ENCODE results near the gene ARHGEF26. TPM values are rescaled to one million over a fixed set of nuclear protein-coding genes. Genes with fewer than 3 reads are reported as not detected.

ARHGEF26 gene
- polyA plus RNA-seq, 1 donor from 2014 or later: 0.11 TPM

DNA sequence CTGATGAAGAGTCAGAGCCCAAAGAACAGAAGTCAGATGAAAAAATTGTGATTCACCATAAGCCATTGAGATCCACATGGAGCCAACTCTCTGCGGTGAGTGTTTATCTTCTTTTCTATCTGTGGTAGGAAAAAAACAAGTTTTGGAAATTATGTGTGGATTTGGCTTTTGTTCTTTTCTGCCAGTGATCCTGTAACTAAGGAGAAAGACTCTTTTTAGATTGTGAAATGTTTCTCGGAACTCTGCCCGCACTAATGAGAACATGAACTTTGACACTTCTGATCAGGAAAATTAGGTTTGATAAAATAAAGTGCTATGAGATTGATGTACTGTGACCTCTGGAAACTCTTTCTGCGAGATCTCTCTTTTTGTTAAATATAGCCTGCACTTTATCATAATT, 8.4 kb downstream of the ARHGEF26 start:
- no peak overlapping the region for H3K27ac Mint-ChIP-seq
- H3K4me3 Mint-ChIP-seq: no peak overlapping the region
- no peaks in the 10 kb centered on the region for H3K4me1 Mint-ChIP-seq
- H3K36me3 Mint-ChIP-seq: no peaks in the 10 kb centered on the region
- H3K27me3 Mint-ChIP-seq: peaks cover 7% of the 10 kb centered on the region
- H3K9me3 Mint-ChIP-seq: no peaks in the 10 kb centered on the region

DNA sequence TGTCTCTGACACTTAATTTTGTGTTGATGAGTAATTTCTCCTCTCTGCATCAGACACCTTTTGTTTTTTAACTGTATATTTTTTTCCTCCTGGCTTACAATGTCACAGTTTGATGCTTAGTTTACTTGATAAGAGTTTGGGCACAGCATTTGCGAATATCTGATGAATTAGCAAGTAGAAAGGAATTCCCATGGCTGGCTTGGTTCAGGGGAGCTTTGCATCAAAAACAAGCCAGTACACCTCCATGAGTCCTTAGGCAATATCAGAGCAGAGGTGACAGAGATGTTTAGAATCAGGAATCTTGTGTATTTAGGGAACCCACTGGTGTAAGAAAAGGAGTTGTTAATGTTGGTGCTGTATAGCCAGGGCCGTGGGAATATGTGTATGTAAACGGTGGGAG, 9.3 kb downstream of the ARHGEF26 start:
- no peaks in the 10 kb centered on the region for H3K9me3 Mint-ChIP-seq
- no peak overlapping the region for H3K4me3 Mint-ChIP-seq
- no peaks in the 10 kb centered on the region for H3K36me3 Mint-ChIP-seq
- H3K4me1 Mint-ChIP-seq: no peaks in the 10 kb centered on the region
- no peak overlapping the region for H3K27ac Mint-ChIP-seq
- peaks cover 4% of the 10 kb centered on the region for H3K27me3 Mint-ChIP-seq

DNA sequence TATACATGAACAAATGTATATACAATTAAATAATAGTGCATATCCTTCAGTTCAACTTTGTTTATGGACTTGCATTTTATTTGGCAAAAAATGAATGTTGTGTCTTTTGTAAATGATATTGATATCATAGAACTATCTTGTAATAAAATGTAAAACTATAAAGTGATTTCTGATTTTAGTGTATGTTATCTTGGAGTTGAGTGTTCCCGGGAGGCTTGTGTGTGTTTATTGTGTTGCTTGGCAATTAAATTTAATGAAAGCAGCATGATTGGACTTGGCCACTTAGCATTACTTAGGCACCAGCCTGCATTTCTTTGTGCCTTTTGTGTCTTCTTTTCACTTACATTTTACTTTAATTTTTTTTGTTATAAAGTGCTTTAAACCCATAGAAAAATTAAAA, 10.6 kb downstream of the ARHGEF26 start:
- no peaks in the 10 kb centered on the region for H3K9me3 Mint-ChIP-seq
- H3K27me3 Mint-ChIP-seq: peaks cover 4% of the 10 kb centered on the region
- no peaks in the 10 kb centered on the region for H3K36me3 Mint-ChIP-seq
- no peak overlapping the region for H3K4me3 Mint-ChIP-seq
- H3K4me1 Mint-ChIP-seq: no peaks in the 10 kb centered on the region
- H3K27ac Mint-ChIP-seq: no peak overlapping the region

DNA sequence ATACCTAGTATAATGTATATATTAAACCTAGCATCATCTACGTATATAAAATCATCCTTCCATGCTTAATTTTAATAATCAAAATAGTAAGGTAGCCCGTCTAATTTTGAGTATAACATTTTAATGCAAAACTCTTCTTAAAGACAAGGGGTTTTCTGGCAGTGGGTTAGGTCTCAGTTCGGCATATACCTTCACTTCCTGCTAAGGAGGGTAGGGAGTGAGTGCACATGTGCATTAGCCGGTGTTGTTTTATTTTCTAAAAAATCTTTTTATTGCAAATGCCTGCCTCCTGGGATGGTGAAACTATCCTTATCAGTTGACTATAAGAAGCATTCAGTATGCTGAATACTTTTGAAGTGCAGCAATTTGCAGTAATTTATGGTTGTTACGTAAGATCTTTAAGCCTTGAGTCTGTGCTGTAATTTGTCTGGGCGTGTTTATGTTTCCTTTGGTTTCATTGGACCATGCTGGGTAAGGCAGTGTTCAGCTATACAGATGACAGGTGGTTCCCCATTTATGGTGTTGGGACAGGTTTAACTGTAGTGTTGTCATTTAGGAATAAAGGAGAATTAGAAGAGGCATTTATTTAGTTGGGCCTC, 11.7 kb downstream of the ARHGEF26 start:
- Mint-ChIP-seq H3K4me1 (no peaks in the 10 kb centered on the region), H3K27me3 (peaks cover 4% of the 10 kb centered on the region), H3K36me3 (no peaks in the 10 kb centered on the region), H3K27ac (no peak overlapping the region), H3K4me3 (peak overlapping the region in 1 of 4 donors; percentile 14), H3K9me3 (no peaks in the 10 kb centered on the region)

DNA sequence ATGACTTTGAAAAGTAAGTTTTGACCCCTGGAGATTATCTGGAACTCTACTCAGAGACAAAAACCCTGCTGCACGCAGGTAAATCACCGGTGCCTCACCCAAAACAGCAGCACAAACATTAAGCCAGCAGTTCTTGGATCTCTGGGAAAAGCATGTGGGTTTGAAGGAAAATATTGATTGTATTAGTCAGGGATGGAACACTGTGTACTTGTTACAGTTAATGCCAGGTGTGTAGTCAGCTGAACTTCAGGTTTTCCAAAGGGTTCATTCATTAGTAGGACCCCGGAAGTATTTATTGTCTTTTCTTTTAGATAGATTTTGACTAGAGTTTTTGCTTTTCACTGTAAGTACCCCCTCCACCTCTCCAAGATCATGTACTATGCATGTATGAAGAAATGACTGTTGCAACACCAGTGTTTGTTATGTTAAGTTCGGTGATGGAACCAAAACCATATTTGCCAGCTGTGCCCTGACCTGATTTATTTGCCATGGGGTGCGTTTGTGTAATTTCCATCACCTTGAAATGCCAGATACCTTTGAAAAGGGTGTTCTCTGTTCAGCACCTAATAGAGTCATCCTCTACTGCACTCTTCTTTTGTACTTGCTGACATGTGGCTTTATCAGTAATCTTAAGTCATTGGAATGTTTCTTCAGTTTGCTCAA, 14.5 kb downstream of the ARHGEF26 start:
- H3K9me3 Mint-ChIP-seq: peaks cover 0 to 2% (median 0%) of the 10 kb centered on the region in 3 donors
- no peak overlapping the region for H3K27ac Mint-ChIP-seq
- no peak overlapping the region for H3K4me3 Mint-ChIP-seq
- no peaks in the 10 kb centered on the region for H3K4me1 Mint-ChIP-seq
- H3K27me3 Mint-ChIP-seq: peaks cover 2% of the 10 kb centered on the region
- H3K36me3 Mint-ChIP-seq: no peaks in the 10 kb centered on the region

DNA sequence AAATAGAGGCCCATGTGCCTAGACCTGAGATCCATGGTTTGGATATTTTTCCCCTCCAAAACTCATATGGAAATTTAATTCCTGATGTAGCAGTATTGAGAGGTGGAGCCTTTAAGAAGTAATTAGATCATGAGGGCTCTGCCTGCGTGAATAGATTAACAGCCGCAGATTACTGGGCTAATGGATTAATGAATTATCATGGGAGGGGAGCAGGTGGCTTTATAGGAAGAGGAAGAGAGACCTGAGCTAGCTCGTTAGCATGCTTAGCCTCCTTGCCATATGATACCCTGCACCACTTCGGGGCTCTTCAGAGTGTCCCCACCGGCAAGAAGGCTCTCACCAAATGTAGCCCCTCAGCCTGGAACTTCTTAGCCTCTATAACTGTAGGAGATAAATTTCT, 15.8 kb downstream of the ARHGEF26 start:
- H3K27me3 Mint-ChIP-seq: peaks cover 2% of the 10 kb centered on the region
- no peak overlapping the region for H3K27ac Mint-ChIP-seq
- no peaks in the 10 kb centered on the region for H3K4me1 Mint-ChIP-seq
- H3K9me3 Mint-ChIP-seq: peaks cover 0 to 2% (median 0%) of the 10 kb centered on the region in 3 donors
- H3K36me3 Mint-ChIP-seq: no peaks in the 10 kb centered on the region
- no peak overlapping the region for H3K4me3 Mint-ChIP-seq

DNA sequence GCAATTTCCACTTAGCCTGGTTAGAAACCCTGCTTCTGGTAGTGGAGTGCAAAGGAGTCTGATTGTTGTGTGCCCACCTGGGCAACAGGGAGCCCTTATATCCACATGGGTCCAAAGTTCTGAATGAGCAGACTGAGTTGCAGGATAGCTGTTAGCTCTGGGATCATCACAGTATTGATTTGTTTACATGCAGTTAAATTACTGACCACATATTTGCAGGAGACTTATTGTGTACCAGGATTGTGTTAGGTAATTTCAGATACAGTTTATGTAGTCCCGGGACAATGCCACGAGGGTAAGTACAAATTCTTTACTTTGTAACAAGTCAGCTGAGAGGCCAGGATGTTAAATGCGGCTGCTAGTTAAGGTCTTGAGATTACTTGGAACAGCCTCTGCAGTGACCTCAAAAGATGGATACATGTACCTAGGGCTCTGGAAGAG, 18.8 kb downstream of the ARHGEF26 start:
- no peak overlapping the region for H3K4me3 Mint-ChIP-seq
- H3K27me3 Mint-ChIP-seq: no peaks in the 10 kb centered on the region
- no peak overlapping the region for H3K27ac Mint-ChIP-seq
- no peaks in the 10 kb centered on the region for H3K36me3 Mint-ChIP-seq
- no peaks in the 10 kb centered on the region for H3K4me1 Mint-ChIP-seq
- peaks cover 0 to 2% (median 0%) of the 10 kb centered on the region in 3 donors for H3K9me3 Mint-ChIP-seq

DNA sequence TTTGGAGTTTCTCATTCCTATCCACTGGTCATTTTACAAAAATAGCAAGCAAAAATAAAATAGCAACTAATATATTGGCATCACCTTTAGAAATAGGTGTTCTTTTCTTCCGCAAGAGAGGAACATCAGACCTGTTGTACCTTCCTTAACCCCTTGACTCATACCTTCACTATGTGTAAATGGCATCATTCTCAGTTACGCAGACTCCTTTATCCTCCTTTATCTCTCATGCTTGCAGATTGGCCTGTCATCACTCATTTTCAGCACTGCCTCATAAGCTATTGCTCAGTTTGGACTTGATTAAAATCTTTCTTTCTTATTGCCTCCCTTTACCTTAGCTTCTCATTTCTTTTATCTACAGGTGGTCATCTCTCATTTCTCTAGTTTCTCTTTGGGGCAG, 21.4 kb downstream of the ARHGEF26 start:
- Mint-ChIP-seq H3K4me1 (no peaks in the 10 kb centered on the region), H3K36me3 (no peaks in the 10 kb centered on the region), H3K27ac (no peak overlapping the region), H3K27me3 (no peaks in the 10 kb centered on the region), H3K9me3 (peaks cover 0 to 2% (median 0%) of the 10 kb centered on the region in 3 donors), H3K4me3 (no peak overlapping the region)

DNA sequence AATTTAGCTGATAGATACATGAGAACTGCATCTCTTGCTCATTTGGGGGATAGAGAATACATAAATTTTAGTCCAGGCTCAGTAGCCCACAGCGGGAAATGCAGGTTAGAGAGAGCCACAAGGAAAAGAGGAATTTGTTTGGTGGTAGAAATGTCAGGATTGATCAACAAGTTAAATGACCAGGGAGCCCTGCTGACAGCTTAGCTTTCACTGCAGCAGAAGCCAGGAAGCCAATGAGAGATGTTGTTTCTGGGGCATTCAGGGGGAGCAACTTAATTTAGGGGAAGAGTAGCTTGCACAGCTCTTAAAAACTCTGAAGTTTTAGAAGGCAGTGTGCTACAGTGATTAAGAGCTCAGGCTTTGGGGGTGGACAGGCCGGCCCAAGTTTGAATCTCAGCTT, 22.7 kb downstream of the ARHGEF26 start:
- Mint-ChIP-seq H3K27me3 (no peaks in the 10 kb centered on the region), H3K9me3 (peaks cover 0 to under 1% (median 0%) of the 10 kb centered on the region in 3 donors), H3K36me3 (no peaks in the 10 kb centered on the region), H3K4me3 (no peak overlapping the region), H3K4me1 (no peaks in the 10 kb centered on the region), H3K27ac (no peak overlapping the region)

DNA sequence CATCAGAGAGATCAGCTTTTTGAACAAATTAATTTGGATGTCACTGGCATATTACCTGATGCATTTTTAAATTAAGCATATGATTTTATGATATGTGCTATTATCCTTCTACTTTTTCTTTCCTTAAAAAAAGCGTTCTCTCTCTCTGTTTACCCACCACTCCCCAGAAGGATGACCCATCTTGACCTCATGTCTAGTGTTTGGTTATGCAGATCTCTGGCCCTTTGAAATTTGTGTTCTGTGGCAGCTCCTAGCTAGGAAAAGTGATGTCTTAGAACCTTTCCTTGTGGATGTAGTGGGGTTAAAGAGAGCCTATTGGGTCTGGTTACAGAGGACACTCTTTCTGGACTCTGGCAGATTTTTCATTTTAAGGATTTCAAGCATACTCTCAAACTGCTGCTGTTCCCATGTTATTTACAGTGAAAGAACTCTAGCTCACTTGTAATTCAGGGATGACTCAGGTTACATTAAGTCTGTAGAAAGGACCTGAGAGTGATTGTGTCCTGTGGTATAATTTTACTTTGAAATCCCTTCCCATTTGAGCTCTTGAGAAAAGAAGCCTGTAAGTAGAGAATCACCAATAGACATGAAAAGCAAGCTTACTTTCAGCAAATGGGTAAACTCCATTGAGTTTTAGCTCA, 23.8 kb downstream of the ARHGEF26 start:
- no peaks in the 10 kb centered on the region for H3K36me3 Mint-ChIP-seq
- no peaks in the 10 kb centered on the region for H3K9me3 Mint-ChIP-seq
- H3K27ac Mint-ChIP-seq: no peak overlapping the region
- no peaks in the 10 kb centered on the region for H3K4me1 Mint-ChIP-seq
- no peaks in the 10 kb centered on the region for H3K27me3 Mint-ChIP-seq
- no peak overlapping the region for H3K4me3 Mint-ChIP-seq

DNA sequence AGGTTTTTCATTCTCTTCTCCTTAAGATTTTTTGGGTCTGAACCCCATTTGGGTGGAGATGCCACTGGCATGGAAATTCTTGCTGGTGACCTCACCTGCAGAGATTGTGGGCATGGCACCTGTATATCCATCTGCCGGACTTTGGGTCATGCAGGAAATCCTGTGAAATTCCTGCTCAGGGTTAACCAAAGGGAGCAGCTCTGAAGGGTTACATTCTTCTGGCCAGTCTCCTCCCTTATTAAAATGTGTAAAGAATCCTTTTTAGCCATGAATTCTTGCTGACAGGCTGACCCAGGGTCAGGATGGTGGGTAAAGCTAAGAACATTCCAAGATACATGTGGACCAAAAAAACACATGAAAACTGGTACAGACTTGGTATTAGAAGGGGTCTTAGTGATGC, 27.4 kb downstream of the ARHGEF26 start:
- Mint-ChIP-seq H3K4me1 (no peaks in the 10 kb centered on the region), H3K9me3 (no peaks in the 10 kb centered on the region), H3K4me3 (no peak overlapping the region), H3K36me3 (no peaks in the 10 kb centered on the region), H3K27me3 (no peaks in the 10 kb centered on the region), H3K27ac (no peak overlapping the region)

DNA sequence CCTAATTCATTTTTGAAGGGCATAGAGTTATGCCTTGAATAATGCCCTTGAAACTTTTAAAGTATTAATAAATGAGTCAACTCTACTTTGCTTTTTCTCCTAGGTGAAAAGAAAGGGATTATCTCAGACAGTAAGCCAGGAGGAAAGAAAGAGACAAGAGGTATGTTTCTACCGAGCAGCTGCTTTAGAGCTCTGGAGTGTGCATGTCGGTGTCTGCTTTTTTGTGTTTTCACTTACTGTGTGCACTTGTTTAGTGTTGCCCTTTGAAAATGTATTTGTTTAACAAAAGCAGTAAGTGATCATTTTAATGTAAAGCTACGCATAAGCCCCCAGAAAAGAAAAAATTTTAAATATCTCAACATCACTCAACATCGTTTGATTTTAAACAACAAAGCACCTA, 28.1 kb downstream of the ARHGEF26 start:
- no peak overlapping the region for H3K27ac Mint-ChIP-seq
- H3K9me3 Mint-ChIP-seq: no peaks in the 10 kb centered on the region
- no peaks in the 10 kb centered on the region for H3K36me3 Mint-ChIP-seq
- peaks cover 2% of the 10 kb centered on the region for H3K27me3 Mint-ChIP-seq
- no peak overlapping the region for H3K4me3 Mint-ChIP-seq
- H3K4me1 Mint-ChIP-seq: no peaks in the 10 kb centered on the region

DNA sequence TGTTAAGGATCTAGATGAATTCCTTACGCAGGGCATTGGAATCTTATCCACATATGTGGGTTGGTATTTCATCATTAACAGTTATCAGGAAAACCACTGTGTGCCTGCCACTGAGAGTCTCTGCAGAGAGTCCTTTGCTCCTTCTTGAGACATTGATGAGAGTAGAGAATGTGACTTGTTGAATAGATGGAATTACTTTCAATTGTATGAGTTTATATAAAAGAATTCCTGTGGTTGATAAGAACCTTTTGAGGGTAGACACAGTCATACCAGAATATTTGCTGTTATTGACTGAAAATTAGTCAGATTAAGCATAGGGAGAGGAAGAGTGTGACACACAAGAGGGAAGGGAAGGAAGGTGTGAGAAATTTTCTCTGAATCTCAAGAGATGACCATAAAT, 30.8 kb downstream of the ARHGEF26 start:
- Mint-ChIP-seq H3K4me3 (no peak overlapping the region), H3K27ac (no peak overlapping the region), H3K9me3 (no peaks in the 10 kb centered on the region), H3K27me3 (peaks cover 2% of the 10 kb centered on the region), H3K4me1 (no peaks in the 10 kb centered on the region), H3K36me3 (no peaks in the 10 kb centered on the region)

DNA sequence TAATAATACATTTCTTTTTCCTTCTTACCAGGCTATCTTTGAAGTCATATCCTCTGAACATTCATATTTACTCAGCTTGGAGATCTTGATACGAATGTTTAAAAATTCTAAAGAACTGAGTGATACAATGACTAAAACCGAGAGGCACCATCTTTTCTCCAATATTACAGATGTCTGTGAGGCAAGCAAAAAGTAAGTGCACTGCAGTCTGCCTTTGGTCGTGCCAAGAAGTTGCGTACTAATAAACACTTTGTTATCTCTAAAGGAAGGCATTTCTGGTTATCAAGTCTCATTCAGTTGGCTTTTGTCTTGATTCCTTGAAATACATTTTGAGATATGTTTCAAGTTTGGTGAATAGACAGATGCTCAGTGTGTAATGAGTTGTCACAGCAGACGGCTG, 31.6 kb downstream of the ARHGEF26 start:
- no peak overlapping the region for H3K27ac Mint-ChIP-seq
- no peak overlapping the region for H3K4me3 Mint-ChIP-seq
- no peaks in the 10 kb centered on the region for H3K36me3 Mint-ChIP-seq
- peaks cover 3% of the 10 kb centered on the region for H3K27me3 Mint-ChIP-seq
- H3K9me3 Mint-ChIP-seq: no peaks in the 10 kb centered on the region
- H3K4me1 Mint-ChIP-seq: no peaks in the 10 kb centered on the region

DNA sequence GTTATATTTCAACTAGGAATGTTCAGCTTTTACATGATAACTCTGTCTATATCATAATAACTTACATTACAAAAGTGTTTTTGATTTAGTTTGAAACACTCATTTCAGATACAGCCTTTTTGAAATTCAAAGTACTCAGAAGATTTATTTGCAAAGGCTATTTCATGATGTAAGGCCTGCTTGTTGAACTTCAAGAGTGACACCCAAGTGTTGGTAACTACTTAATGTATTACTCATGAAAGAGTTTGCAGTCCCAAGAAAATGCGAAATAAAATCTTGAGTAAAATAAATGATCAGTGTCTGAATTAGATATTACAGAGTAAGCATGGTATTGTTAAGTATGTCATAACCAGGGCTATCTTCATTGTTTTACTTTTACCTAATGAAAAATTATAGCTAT, 35.3 kb downstream of the ARHGEF26 start:
- no peaks in the 10 kb centered on the region for H3K9me3 Mint-ChIP-seq
- H3K4me3 Mint-ChIP-seq: no peak overlapping the region
- H3K27me3 Mint-ChIP-seq: peaks cover 5% of the 10 kb centered on the region
- H3K27ac Mint-ChIP-seq: no peak overlapping the region
- H3K4me1 Mint-ChIP-seq: no peaks in the 10 kb centered on the region
- H3K36me3 Mint-ChIP-seq: no peaks in the 10 kb centered on the region

DNA sequence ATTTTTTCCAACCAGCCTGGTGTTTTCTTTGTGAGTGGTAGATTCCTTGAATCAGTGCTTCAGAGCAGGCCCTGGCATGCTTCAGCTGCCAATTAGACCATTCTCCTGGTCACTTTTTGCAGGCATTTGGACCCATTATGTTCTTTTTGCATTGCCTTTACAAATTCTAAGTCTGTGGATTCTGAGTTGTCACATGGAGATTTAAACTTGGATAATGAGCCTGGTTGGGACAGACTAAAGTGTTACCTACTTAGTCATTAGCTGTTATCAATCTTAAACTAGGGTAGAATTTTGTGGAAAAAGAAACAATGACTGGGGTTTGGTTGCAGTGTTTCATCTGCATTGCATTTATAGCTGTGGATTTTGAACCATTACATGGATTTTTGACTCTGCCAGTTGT, 40.6 kb downstream of the ARHGEF26 start:
- no peaks in the 10 kb centered on the region for H3K9me3 Mint-ChIP-seq
- H3K27ac Mint-ChIP-seq: no peak overlapping the region
- H3K36me3 Mint-ChIP-seq: no peaks in the 10 kb centered on the region
- H3K4me3 Mint-ChIP-seq: no peak overlapping the region
- H3K27me3 Mint-ChIP-seq: peaks cover 3% of the 10 kb centered on the region
- H3K4me1 Mint-ChIP-seq: no peaks in the 10 kb centered on the region

Data from IgD-negative memory B cell (primary cell).